ENCODE data around the gene SEMA3A.

SEMA3A gene

GRCh38 chr7:84073186-84073875 is 121.3 kb downstream of the SEMA3A start:
- no peaks in the 10 kb centered on the region for H3K9me3 ChIP-seq (ENCODE audit: insufficient read depth, low read length)
- no peak overlapping the region for H2AFZ ChIP-seq (ENCODE audit: low read depth, low read length, severe bottlenecking)
- H3K9ac ChIP-seq (ENCODE audit: low read length) = no peak overlapping the region
- TF ChIP-seq CTCF (IDR thresholded peaks at IDR 0.05; ENCODE audit: insufficient read depth, low read length, poor library complexity, severe bottlenecking) (no peak), EZH2phosphoT487 (conservative IDR thresholded peaks at IDR 0.05; ENCODE audit: low read length) (no peak)
- no peaks in the 10 kb centered on the region for H3K79me2 ChIP-seq (ENCODE audit: insufficient read depth, low read length)
- no peaks in the 10 kb centered on the region for H3K36me3 ChIP-seq (ENCODE audit: low read length)
- no peak overlapping the region for H3K27ac ChIP-seq (ENCODE audit: low read depth, low read length)
- H3F3A ChIP-seq (ENCODE audit: insufficient read depth) = no peaks in the 10 kb centered on the region
- H3K4me3 ChIP-seq (ENCODE audit: insufficient read depth, low read length, poor library complexity, severe bottlenecking) = no peak overlapping the region
- no peaks in the 10 kb centered on the region for H3K27me3 ChIP-seq (ENCODE audit: low read length)
- H3K9me2 ChIP-seq (replicated peaks; ENCODE audit: insufficient read depth, low read length) = no peaks in the 10 kb centered on the region
- no peak overlapping the region for H3K4me2 ChIP-seq (ENCODE audit: low read depth, low read length, poor library complexity, severe bottlenecking)
- no peaks in the 10 kb centered on the region for H4K20me1 ChIP-seq (ENCODE audit: low read depth, low read length)

GRCh38 chr7:84070770-84071169 is 123.8 kb downstream of the SEMA3A start:
- H3K9ac ChIP-seq (ENCODE audit: low read length) = no peak overlapping the region
- H3F3A ChIP-seq (ENCODE audit: insufficient read depth) = no peaks in the 10 kb centered on the region
- no peaks in the 10 kb centered on the region for H4K20me1 ChIP-seq (ENCODE audit: low read depth, low read length)
- H3K9me3 ChIP-seq (ENCODE audit: insufficient read depth, low read length) = no peaks in the 10 kb centered on the region
- no peaks in the 10 kb centered on the region for H3K79me2 ChIP-seq (ENCODE audit: insufficient read depth, low read length)
- H3K27me3 ChIP-seq (ENCODE audit: low read length) = no peaks in the 10 kb centered on the region
- H3K4me2 ChIP-seq (ENCODE audit: low read depth, low read length, poor library complexity, severe bottlenecking) = no peak overlapping the region
- no peak overlapping the region for H2AFZ ChIP-seq (ENCODE audit: low read depth, low read length, severe bottlenecking)
- H3K27ac ChIP-seq (ENCODE audit: low read depth, low read length) = no peak overlapping the region
- H3K9me2 ChIP-seq (replicated peaks; ENCODE audit: insufficient read depth, low read length) = no peaks in the 10 kb centered on the region
- H3K4me3 ChIP-seq (ENCODE audit: insufficient read depth, low read length, poor library complexity, severe bottlenecking) = no peak overlapping the region
- TF ChIP-seq CTCF (IDR thresholded peaks at IDR 0.05; ENCODE audit: insufficient read depth, low read length, poor library complexity, severe bottlenecking) = no peak
- no peak for TF ChIP-seq EZH2phosphoT487 (conservative IDR thresholded peaks at IDR 0.05; ENCODE audit: low read length)
- H3K36me3 ChIP-seq (ENCODE audit: low read length) = no peaks in the 10 kb centered on the region

- Histone ChIP-seq H3K36me3 (ENCODE audit: low read length) (no peaks in the 10 kb centered on the region), H3K4me3 (ENCODE audit: insufficient read depth, low read length, poor library complexity, severe bottlenecking) (no peak overlapping the region)
- no peak for TF ChIP-seq CTCF (IDR thresholded peaks at IDR 0.05; ENCODE audit: insufficient read depth, low read length, poor library complexity, severe bottlenecking)
- no peak for TF ChIP-seq EZH2phosphoT487 (conservative IDR thresholded peaks at IDR 0.05; ENCODE audit: low read length)
Observed at GRCh38 chr7:84069999-84070500, 124.5 kb downstream of the SEMA3A start.

More at GRCh38 chr7:84069999-84070500, 124.5 kb downstream of the SEMA3A start:
- H3K79me2 ChIP-seq (ENCODE audit: insufficient read depth, low read length) = no peaks in the 10 kb centered on the region
- no peaks in the 10 kb centered on the region for H3K27me3 ChIP-seq (ENCODE audit: low read length)
- H3K4me2 ChIP-seq (ENCODE audit: low read depth, low read length, poor library complexity, severe bottlenecking) = no peak overlapping the region
- H3K9me2 ChIP-seq (replicated peaks; ENCODE audit: insufficient read depth, low read length) = no peaks in the 10 kb centered on the region
- H3K9me3 ChIP-seq (ENCODE audit: insufficient read depth, low read length) = no peaks in the 10 kb centered on the region
- no peaks in the 10 kb centered on the region for H3F3A ChIP-seq (ENCODE audit: insufficient read depth)
- H3K27ac ChIP-seq (ENCODE audit: low read depth, low read length) = no peak overlapping the region
- no peak overlapping the region for H3K9ac ChIP-seq (ENCODE audit: low read length)
- no peak overlapping the region for H2AFZ ChIP-seq (ENCODE audit: low read depth, low read length, severe bottlenecking)
- H4K20me1 ChIP-seq (ENCODE audit: low read depth, low read length) = no peaks in the 10 kb centered on the region

All from SU-DHL-6 (cell line).